ENCODE results near the gene PMM2.
A peak's percentile ranks its signal among the peaks of the same experiment; 100 is the strongest.

The PMM2 gene

DNA sequence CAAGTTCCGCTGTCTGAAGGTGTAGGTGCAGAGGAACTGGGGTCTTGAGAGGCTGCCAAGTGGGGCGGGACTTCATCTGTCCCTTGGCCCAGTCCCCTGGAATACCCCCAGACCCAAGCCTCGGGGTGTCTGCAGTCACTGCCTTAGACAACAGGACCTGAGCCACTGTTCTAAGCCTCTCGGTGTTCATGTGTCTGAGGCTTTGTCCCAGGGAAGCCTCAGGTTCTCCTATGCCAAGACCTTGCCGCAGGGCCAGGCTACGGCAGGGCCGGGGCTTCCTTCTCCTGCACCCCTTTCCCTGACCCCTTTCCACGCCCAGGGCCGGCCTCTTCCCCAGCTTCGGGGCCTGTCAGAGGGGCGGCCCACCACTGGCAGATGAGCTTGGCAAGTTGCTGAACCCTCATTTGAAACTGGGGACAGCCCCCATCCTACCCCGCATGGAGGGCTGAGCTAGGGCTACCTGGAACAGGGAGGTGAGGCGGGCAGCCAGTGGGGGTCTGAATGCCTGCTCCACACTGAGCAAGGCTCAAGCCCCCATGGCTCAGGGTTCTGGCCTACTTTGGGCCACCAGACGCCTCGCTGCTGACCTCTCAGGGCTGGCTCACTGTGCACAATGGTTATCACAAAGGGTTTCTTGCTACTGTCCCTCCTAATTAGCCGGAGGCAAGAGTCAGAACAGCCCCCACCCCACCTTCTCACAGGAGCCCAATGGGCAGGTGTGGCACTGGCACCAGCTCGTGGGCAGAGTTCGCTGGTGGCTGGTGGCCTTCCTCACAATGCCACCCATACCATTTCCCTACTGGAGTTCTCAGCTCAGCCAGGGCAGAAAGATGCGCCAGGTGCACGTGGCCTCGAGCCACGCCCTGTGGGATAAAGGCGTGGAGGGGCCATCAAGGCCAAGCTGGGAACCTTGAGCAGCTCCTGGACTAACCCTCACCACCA is 91.6 kb downstream of the PMM2 start:
- Histone ChIP-seq H3K36me3 (ENCODE audit: insufficient read depth, low read length) (peaks cover 70% of the 10 kb centered on the region), H3K79me2 (ENCODE audit: insufficient read depth, low read length) (no peaks in the 10 kb centered on the region), H3K9me3 (ENCODE audit: low read length) (no peaks in the 10 kb centered on the region), H3K4me2 (ENCODE audit: low read length) (no peak overlapping the region), H3F3A (ENCODE audit: insufficient read depth, low read length) (peaks cover 21% of the 10 kb centered on the region), H3K27ac (ENCODE audit: low read depth, low read length, poor library complexity, severe bottlenecking) (peak overlapping the region; percentile 62), H2AFZ (ENCODE audit: low read length) (no peak overlapping the region), H4K20me1 (ENCODE audit: insufficient read depth, low read length) (no peaks in the 10 kb centered on the region), H3K4me1 (ENCODE audit: insufficient read depth, low read length, severe bottlenecking) (peaks cover 65% of the 10 kb centered on the region), H3K27me3 (ENCODE audit: insufficient read depth, low read length) (no peaks in the 10 kb centered on the region), H3K4me3 (ENCODE audit: low read depth, low read length, poor library complexity, severe bottlenecking) (no peak overlapping the region), H3K9ac (ENCODE audit: low read length) (no peak overlapping the region; the same call in 1 of the 2 replicates), H3K9me2 (ENCODE audit: low read depth, low read length) (no peaks in the 10 kb centered on the region)
- TF ChIP-seq, protein P1, sequence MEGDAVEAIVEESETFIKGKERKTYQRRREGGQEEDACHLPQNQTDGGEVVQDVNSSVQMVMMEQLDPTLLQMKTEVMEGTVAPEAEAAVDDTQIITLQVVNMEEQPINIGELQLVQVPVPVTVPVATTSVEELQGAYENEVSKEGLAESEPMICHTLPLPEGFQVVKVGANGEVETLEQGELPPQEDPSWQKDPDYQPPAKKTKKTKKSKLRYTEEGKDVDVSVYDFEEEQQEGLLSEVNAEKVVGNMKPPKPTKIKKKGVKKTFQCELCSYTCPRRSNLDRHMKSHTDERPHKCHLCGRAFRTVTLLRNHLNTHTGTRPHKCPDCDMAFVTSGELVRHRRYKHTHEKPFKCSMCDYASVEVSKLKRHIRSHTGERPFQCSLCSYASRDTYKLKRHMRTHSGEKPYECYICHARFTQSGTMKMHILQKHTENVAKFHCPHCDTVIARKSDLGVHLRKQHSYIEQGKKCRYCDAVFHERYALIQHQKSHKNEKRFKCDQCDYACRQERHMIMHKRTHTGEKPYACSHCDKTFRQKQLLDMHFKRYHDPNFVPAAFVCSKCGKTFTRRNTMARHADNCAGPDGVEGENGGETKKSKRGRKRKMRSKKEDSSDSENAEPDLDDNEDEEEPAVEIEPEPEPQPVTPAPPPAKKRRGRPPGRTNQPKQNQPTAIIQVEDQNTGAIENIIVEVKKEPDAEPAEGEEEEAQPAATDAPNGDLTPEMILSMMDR (IDR thresholded peaks at IDR 0.05; ENCODE audit: low read length): no peak
- TF ChIP-seq EZH2 (IDR thresholded peaks at IDR 0.05; ENCODE audit: borderline replicate concordance, low read length): no peak

DNA sequence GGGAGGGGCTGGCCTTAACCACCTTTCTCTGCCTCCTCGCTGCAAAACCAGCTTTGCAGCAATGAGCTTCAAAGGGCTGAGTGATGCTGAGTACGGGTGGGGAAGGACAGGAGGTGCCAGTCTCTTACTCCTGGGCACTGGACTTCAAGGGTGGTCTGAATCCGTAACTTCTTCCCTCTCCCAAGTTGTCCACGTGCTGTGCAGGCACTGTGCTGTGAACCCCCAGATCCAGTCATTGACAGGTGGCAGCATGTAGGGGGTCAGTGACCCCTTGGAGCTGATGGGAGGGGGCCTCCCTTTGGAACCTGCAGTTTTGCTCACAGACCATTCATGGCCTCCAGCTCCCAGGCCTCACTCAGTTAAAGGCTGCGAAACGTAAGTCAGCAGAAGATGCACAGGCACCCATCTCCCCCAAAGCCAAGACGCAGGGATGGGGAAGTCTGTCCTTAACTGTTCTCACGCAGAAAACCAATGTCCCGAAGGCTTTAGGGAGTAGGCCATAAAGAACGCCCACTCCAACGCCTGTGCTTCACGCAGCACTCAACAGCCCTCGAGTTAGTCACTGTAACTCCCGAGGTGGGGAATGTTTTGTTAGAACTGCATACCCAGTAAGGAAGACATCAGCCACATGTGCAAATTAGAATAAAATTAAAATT is 92.4 kb downstream of the PMM2 start:
- no peaks in the 10 kb centered on the region for H3K9me3 ChIP-seq (ENCODE audit: low read length)
- no peak overlapping the region for H2AFZ ChIP-seq (ENCODE audit: low read length)
- no peak overlapping the region for H3K9ac ChIP-seq (ENCODE audit: low read length)
- no peak overlapping the region for H3K4me2 ChIP-seq (ENCODE audit: low read length)
- TF ChIP-seq, protein P1 (IDR thresholded peaks at IDR 0.05; ENCODE audit: low read length): no peak
- TF ChIP-seq EZH2 (IDR thresholded peaks at IDR 0.05; ENCODE audit: borderline replicate concordance, low read length): no peak
- no peaks in the 10 kb centered on the region for H4K20me1 ChIP-seq (ENCODE audit: insufficient read depth, low read length)
- peak overlapping the region; percentile 96 for H3K27ac ChIP-seq (ENCODE audit: low read depth, low read length, poor library complexity, severe bottlenecking)
- H3K27me3 ChIP-seq (ENCODE audit: insufficient read depth, low read length): no peaks in the 10 kb centered on the region
- H3F3A ChIP-seq (ENCODE audit: insufficient read depth, low read length): peaks cover 21% of the 10 kb centered on the region
- H3K79me2 ChIP-seq (ENCODE audit: insufficient read depth, low read length): no peaks in the 10 kb centered on the region
- H3K4me1 ChIP-seq (ENCODE audit: insufficient read depth, low read length, severe bottlenecking): peaks cover 70% of the 10 kb centered on the region
- H3K9me2 ChIP-seq (ENCODE audit: low read depth, low read length): no peaks in the 10 kb centered on the region
- H3K4me3 ChIP-seq (ENCODE audit: low read depth, low read length, poor library complexity, severe bottlenecking): no peak overlapping the region
- H3K36me3 ChIP-seq (ENCODE audit: insufficient read depth, low read length): peaks cover 78% of the 10 kb centered on the region

DNA sequence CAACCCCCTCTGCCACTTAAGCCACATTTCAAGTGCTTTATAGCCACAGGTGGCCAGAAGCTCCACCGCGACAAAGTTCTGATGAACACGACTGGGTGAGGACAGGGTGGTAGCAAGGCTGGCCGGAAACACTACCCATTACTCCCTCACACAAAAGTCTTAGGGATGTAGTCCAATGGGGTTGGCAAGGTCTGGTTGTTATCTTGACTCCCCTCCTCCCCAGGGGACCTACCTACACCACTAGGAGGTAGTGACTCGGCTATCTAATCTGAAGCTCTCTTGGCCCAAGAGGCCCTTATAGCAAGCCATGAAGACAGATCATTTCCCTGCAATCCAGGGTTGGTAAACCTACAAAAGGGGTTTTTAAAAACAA is 92.9 kb downstream of the PMM2 start:
- Histone ChIP-seq H3K4me3 (ENCODE audit: low read depth, low read length, poor library complexity, severe bottlenecking) (no peak overlapping the region), H3K4me2 (ENCODE audit: low read length) (no peak overlapping the region), H3K9ac (ENCODE audit: low read length) (no peak overlapping the region), H3K36me3 (ENCODE audit: insufficient read depth, low read length) (peaks cover 83% of the 10 kb centered on the region), H3K4me1 (ENCODE audit: insufficient read depth, low read length, severe bottlenecking) (peaks cover 73% of the 10 kb centered on the region), H3K9me2 (ENCODE audit: low read depth, low read length) (no peaks in the 10 kb centered on the region), H3K27me3 (ENCODE audit: insufficient read depth, low read length) (no peaks in the 10 kb centered on the region), H2AFZ (ENCODE audit: low read length) (no peak overlapping the region), H3K9me3 (ENCODE audit: low read length) (no peaks in the 10 kb centered on the region), H3K79me2 (ENCODE audit: insufficient read depth, low read length) (no peaks in the 10 kb centered on the region), H3F3A (ENCODE audit: insufficient read depth, low read length) (peaks cover 21% of the 10 kb centered on the region), H4K20me1 (ENCODE audit: insufficient read depth, low read length) (no peaks in the 10 kb centered on the region), H3K27ac (ENCODE audit: low read depth, low read length, poor library complexity, severe bottlenecking) (peak overlapping the region; percentile 96)
- TF ChIP-seq EZH2 (IDR thresholded peaks at IDR 0.05; ENCODE audit: borderline replicate concordance, low read length): no peak
- TF ChIP-seq, protein P1 (IDR thresholded peaks at IDR 0.05; ENCODE audit: low read length): no peak

Measured in OCI-LY1 (cell line).